ENCODE results near the gene KCNQ1OT1. TPM values are rescaled to one million over a fixed set of nuclear protein-coding genes. Genes with fewer than 3 reads are reported as not detected.

KCNQ1OT1 gene
- total and polyA plus RNA-seq, 4 donors, result 0.05 to 4.9 (median 0.61) TPM

GRCh38 chr11:2651054-2651617, 48.7 kb downstream of the KCNQ1OT1 start:
- no peak for DNase-seq (ENCODE audit: low spot score)
- no peaks in the 10 kb centered on the region for H3K4me1 ChIP-seq (ENCODE audit: control insufficient read depth in 4 of 4, insufficient read depth in 4 of 4, low read length in 3 of 4)
- TF ChIP-seq RAD21 (IDR thresholded peaks at IDR 0.05), result no peak
- TF ChIP-seq TAF1 (conservative IDR thresholded peaks at IDR 0.05), result no peak
- no peak for TF ChIP-seq GABPA (IDR thresholded peaks at IDR 0.05 in 1 of 2, conservative IDR thresholded peaks at IDR 0.05 in 1 of 2)
- TF ChIP-seq CTCF (IDR thresholded peaks at IDR 0.05; ENCODE audit: low read depth, low read length, missing input control), result no peak
- TF ChIP-seq NR2F2 (IDR thresholded peaks at IDR 0.05), result no peak
- no peak for TF ChIP-seq JUND (IDR thresholded peaks at IDR 0.05)
- no peak for TF ChIP-seq YY1 (IDR thresholded peaks at IDR 0.05)
- TF ChIP-seq HNF4G (IDR thresholded peaks at IDR 0.05), result no peak
- no peak for TF ChIP-seq ZBTB33 (IDR thresholded peaks at IDR 0.05)
- TF ChIP-seq HNF4A (conservative IDR thresholded peaks at IDR 0.05), result no peak
- TF ChIP-seq FOXA1 (IDR thresholded peaks at IDR 0.05), result no peak
- no peak for TF ChIP-seq ATF3 (IDR thresholded peaks at IDR 0.05)
- no peak for TF ChIP-seq SP1 (IDR thresholded peaks at IDR 0.05)
- no peak for TF ChIP-seq MAX (IDR thresholded peaks at IDR 0.05)
- TF ChIP-seq REST (IDR thresholded peaks at IDR 0.05), result no peak
- no peak for TF ChIP-seq EGR1 (IDR thresholded peaks at IDR 0.05; ENCODE audit: low read depth in 2 of 2)
- no peak for TF ChIP-seq RXRA (IDR thresholded peaks at IDR 0.05)
- H3K9ac ChIP-seq (ENCODE audit: low read depth in 1 of 2, low read length in 2 of 2), result no peak overlapping the region
- peaks cover 13 to 38% (median 29%) of the 10 kb centered on the region in 4 donors for H3K9me3 ChIP-seq (ENCODE audit: control insufficient read depth in 4 of 4, low read length in 3 of 4)
- H3K4me3 ChIP-seq (ENCODE audit: low read depth in 1 of 3, low read length in 3 of 3), result peak overlapping the region in 1 of 3 donors; percentile 20
- no peak overlapping the region for H3K27ac ChIP-seq (ENCODE audit: low read depth in 1 of 2, low read length in 2 of 2)
- no peaks in the 10 kb centered on the region for H3K27me3 ChIP-seq (ENCODE audit: control insufficient read depth in 4 of 4, insufficient read depth in 4 of 4, low read length in 3 of 4)
- H3K36me3 ChIP-seq (ENCODE audit: control insufficient read depth in 4 of 4, insufficient read depth in 3 of 4, low read depth in 1 of 4, low read length in 3 of 4), result no peaks in the 10 kb centered on the region
- WGBS, result 91% methylated on average over 4 of the region's 4 CpGs
